HG02610 (cell line): ENCODE data around the gene RHAG.
"Not testable (repeated sequence)": the region's sequence is repeated elsewhere in the genome, so short reads cannot be mapped to it uniquely, and the experiment has no call there.

Experiments
- ATAC-seq: cut with Tn5 transposase; IDR thresholded peaks from one replicate; pipeline ENCODE4 v1.9.1; 2021; ENCODE audit warnings: mild to moderate bottlenecking, moderate library complexity; ENCODE audit not compliant: unreplicated experiment

Gene RHAG

DNA sequence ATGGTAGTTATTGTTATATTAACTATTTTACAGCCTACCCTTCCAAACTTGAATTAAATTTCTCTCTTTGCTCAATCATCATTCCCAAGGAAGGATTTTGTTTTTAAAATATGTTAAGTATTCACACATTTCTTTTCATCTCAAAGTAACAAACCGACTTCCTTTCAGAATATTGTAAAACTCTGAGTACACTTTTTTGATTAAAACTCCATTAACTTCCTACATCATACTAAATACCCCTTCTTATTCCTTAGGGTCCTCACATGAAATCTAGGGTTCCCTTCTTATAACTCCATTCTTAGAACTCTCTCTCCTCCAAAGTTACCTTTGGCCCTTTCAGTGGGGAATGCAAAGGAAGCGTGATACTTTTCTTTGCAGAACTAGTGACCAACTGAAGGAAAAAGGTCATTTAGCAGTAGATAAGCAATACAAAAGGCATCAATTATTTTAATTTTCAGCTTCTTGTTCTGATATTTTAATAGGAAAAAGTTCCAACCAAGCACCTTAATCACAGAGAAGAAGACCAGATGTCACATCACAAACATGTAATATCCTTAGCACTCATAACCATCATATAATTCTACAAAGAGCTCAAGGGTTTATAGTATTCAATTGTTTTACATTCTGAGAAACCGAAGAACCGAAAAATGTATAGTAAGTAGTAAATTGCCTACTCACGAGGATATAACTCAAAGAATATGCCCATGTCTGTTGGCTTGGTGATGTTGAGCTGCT lies 494 bp downstream of the RHAG start:
- ATAC-seq = no peak

DNA sequence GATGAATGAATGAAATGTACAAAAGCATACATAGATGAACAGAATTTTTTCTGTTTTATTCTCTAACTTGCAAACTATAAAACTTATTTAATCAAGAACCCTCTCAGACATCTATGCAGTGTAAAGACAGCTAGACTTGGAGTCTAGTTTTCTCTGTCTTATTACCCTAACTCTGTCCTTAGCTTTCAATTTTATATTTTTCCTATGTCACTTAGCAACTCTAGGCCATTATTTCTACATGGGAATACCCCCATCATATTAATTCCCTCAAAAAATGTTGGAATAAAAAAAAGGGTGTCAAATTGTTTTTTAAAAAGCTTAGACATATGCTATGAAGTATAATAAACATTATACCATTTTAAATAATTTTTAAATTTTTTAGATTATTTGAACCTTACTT lies 1.2 kb downstream of the RHAG start:
- ATAC-seq = no peak

DNA sequence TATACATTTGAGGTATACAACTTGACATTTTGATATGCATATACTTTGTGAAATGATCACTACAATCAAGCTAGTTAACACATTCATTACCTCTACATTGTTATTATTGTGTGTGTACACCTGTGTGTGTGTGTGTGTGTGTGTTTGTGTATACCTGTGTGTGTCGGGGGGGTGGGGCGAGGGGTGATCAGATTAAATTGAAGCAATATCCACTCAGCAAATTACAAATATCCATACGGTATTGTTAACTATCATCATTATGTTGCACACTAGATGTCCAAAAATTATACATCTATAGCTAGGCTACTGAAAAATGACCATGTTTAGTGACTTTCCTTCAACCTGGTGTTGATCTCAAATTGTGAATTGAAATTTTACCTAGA lies 1.8 kb downstream of the RHAG start:
- ATAC-seq = no peak

DNA sequence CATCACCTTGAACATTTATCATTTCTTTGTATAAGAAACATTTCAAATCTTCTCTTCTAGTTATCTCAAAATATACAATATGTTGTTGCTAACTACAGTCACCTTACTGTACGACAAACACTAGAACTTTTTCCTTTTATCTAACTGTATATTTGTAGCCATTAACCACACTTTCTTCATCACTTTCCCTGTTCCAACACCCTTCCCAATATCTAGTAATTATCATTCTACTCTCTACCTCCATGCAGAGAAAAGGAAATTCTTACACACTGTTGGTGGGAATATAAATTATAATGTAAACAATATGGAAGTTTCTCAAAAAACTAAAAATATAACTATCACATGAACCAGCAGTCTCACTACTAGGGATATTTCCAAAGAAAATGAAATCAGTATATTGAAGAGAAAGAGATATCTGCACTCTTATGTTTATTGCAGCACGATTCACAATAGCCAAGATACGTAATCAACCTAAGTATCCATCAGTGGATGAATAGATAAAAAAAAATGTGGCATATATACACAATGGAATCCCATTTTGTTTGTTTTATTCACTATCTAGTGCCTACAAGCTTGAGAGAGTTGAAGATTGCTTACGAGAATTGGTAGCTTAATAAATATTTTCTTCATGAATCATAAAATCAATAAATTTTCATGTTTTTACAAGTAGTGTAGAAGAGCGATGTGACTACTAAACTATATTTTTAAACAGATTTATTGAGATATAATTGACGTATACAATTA lies 2.4 kb downstream of the RHAG start:
- no peak for ATAC-seq

DNA sequence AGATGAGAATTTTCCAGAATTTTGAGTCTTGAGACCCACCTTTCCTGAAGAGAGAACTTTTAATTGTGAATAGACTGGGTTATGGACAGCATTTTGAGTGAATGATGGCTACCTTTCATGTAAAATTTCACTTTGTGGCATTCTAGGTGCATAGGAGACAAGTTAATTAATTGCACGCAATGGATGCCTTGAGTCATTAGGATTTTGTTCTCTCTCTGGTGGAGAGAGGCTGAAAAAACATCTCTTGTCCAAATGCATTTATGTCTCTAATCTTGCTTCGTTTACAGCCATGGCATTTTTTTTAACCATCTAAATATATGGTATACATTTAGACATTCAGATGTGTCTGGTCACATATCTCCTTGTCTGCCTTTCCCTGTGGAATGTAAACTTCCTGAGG lies 3.1 kb downstream of the RHAG start:
- no peak for ATAC-seq

DNA sequence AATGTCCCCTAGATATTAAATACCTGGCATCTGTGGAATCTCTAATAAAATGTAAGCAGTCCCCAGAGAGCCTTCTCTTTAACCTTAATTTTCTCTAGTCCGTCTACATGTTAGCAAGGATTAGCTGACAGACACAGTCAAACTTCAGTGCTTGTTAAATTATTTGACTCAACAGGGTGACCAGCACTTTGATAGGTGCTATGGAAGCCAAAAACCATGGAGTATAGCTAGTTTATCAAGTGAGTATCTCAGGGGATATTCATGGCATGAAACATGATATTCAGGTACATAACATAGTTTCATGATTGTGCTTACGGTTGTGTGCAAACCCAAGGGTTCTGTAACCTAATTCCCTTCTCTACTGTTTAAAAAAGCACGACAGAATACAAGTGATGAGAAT lies 3.9 kb downstream of the RHAG start:
- ATAC-seq = no peak

DNA sequence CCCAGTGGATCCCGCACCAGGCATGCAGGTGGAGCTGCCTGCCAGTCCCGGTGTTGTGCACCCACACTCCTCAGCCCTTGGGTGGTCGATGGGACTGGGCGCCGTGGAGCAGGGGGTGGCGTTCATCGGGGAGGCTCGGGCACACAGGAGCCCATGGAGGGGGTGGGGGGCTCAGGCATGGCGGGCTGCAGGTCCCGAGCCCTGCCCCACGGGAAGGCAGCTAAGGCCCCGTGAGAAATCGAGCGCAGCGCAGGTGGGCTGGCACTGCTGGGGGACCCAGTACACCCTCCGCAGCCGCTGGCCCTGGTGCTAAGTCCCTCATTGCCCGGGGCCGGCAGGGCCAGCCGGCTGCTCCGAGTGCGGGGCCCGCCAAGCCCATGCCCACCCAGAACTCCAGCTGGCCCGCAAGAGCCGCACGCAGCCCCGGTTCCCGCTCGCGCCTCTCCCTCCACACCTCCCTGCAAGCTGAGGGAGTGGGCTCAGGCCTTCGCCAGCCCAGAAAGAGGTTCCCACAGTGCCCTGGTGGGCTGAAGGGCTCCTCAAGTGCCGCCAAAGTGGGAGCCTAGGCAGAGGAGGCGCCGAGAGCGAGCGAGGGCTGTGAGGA lies 7.1 kb downstream of the RHAG start:
- ATAC-seq = not testable (repeated sequence)

DNA sequence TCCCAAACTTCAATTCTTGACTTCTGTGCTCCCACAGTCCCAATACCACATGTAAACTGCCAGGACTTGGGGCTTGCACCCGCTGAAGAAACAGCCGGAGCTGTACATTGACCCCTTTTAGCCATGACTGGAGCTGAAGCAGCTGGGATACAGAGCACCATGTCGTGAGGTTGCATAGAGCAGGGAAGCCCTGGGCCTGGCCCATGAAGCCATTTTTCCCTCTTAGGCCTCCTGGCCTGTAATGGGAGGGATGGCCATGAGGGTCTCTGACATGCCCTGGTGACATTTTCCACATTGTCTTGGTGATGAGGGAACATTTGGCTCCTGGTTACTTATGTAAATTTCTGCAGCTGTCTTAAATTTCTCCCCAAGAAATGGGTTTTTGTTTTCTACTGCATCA lies 9.8 kb downstream of the RHAG start:
- ATAC-seq = no peak

DNA sequence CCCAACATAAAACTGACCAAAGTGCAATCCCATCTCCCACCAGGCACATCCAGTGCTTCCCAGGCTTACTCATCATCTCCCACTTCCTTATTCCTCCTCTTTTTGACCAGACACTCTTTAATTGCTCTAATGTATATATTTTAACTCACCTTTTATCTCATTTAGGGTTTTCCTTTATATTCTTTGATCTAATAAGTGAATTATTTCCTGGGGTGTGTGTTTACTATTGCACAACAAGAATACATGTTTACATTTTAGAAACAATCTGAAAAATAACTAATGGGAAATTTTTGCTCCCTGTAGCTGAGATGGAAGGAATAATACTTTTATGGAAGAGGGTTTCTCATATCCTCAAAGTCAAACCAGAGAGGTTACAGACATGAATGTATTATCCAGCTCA lies 18.4 kb downstream of the RHAG start:
- ATAC-seq = no peak

DNA sequence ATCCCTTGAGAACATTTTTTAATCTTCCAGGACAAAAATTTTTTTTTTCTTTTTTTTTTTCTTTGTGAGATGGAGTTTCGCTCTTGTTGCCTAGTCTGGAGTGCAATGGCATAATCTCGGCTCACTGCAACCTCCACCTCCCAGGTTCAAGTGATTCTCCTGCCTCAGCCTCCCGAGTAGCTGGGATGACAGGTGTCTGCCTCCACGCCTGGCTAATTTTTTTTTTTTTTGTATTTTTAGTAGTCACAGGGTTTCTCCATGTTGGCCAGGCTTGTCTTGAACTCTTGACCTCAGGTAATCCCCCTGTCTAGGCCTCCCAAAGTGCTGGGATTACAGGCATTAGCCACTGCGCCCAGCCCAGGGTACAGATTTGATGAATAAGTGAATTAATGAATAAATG lies 22.5 kb downstream of the RHAG start:
- ATAC-seq = not testable (repeated sequence)

DNA sequence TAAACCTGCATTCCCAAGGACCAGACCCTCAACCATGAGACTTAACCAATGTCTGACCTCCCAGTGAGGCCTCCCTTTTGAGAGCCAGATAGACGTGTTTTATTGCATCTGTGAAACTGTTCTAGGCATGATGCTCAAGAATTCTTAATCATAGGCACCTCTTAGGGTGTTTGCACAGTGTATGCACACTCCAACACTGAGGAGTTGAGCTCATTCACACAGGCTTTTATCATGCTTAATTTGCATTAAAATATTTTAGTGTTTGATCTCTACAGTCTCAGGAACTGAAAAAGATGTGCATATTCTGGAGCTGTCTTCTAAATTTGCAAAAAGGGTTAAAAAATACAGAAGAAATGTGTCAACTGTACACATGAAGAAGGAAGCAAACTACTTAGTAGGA lies 27.4 kb downstream of the RHAG start:
- no peak for ATAC-seq

DNA sequence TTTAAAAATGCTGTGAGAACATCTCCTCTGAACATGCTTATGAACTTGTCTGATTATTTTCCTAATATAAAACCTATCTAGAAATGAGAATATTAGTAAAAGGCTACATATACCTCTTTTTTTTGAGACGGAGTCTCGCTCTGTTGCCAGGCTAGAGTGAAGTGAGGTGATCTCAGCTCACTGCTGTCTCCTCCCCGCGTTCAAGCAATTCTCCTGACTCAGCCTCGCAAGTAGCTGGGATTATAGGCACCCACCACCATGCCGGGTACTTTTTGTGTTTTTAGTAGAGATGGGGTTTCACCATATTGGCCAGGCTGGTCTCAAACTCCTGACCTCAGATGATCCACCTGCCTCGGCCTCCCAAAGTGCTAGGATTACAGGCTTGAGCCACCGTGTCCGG lies 28.4 kb downstream of the RHAG start:
- not testable (repeated sequence) for ATAC-seq

DNA sequence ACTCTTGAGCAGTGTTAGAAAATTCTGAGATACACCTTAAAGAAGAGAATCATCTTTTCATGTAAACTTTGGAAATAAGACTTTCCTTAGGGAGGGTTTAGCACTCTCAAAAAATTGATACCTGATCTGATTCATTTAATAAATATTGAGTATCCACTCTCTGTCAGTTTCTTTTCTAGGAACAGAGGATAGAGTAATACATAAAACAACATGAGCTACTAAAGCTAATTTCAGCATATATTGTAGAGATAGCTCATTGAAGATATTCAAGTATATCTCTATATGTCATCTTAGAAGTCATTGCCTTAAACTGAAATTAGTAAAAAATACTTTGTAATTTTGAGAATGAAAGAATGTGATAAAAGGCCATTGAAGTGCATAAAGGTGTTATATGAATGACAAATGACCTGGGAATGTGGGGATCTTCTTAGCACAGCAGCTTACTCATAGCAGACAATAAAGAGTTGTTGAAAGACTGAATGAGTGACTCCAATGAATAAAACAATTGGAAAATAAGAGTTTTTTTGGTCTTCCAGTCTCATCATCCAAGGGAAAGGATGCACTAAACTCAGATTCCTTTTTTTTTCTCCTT lies 29.2 kb downstream of the RHAG start:
- no peak for ATAC-seq

DNA sequence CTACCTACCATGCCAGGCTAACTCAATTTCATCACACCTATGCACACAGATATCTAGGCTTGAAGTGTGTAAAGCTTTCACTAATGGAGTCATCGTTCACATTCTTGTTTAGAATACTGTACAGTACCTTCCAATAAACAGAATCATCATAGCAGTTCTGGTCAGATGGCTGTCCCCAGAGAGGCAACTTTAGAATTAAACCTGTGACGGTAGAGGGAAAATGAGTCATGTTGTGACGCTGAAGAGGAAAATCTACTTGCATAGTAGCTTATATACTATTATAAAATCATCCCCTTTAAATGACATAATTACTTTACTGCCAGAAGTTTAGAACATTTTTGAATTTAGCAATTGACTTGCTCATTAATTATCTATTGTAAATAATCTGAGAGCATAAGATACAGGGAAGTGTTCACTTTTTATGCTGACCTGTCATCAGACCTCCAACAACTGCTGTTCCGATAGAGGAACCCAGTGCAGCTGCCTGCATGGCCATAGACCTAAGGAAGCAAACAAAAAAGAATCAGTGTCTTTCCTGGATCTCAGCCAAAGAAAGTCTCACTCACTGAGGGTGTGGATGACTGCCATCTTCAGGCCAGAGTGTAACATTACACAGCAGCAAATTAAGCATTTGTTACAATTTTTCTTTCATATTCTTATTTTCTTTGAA lies 29.8 kb downstream of the RHAG start:
- ATAC-seq = peak; percentile 90

DNA sequence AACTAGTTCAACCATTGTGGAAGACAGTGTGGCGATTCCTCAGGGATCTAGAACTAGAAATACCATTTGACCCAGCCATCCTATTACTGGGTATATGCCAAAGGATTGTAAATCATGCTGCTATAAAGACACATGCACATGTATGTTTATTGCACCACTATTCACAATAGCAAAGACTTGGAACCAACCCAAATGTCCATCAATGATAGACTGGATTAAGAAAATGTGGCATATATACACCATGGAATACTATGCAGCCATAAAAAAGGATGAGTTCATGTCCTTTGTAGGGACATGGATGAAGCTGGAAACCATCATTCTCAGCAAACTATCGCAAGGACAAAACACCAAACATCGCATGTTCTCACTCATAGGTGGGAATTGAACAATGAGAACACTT lies 32.6 kb downstream of the RHAG start:
- ATAC-seq = not testable (repeated sequence)

DNA sequence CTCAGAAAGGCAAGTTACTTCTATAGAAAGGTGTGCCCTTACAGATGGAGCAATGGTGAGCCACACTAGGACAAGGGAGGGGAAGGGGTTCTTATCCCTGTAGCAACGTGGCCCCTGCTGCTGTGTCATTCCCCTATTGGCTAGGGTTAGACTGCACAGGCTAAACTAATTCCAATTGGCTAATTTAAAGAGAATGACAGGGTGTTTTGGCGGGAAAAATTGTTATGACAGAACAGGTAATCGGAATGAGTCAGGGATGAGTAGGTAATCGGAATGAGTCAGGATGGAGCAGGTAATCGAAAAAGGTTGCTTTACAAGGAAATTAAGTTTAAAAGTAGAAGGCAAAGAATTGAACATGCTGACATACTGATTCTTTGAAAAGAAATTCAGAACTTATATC lies 49.4 kb downstream of the RHAG start:
- ATAC-seq = not testable (repeated sequence)

DNA sequence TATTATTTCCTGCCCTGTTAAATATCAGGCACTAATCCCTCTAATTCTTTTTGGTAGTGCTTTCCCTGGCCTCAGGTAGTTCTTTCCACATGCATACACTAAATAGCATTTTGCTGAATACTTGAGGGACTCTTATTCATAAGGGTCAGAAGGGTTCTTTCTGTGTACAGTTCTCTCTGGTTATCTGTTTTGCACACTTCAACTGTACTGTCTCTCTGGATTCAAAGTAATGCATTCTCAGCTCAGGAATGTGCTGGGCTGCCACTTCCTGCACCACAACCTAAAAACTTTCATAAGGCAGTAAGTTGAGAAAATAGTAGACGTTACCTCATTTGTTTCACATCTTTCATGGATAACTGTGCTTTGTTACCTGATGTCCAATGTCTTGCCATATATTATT lies 54.1 kb downstream of the RHAG start:
- no peak for ATAC-seq

DNA sequence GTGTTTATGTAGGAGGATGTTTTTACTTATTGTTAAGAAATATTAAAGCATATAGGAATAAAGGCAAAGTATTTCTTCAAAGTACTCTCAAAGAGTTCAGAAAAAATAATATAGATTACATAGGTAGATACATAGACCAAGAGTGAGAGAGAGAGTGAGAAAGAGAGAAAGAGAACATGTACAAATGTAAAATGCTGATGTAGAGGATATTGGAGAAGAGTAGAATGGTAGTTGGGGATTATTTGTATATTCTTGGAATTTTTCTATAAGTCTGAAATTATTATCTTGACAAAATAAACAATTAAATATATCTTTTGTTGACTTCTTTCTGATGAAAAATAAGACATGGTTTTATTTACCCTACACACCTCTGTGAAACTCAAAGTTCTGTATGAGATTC lies 57.0 kb downstream of the RHAG start:
- ATAC-seq = no peak

DNA sequence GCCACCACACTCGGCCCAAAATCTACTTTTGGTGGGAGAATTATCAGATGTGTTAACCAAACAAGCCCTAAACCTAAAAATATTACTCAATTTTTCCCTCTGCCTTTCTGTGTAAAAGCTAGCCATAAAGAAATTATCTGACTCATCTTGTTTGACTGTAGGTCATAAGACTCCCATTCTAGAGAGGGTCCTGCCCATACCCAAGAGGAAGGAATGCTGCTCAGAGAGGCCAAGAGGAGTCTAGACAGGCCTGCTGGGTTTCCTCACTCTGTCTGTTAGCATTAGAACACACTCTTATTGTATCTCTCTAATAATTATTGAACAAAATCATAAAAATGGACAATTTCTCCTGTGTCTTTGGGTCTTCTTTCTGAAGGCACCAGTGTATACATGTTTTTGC lies 60.0 kb downstream of the RHAG start:
- ATAC-seq = no peak

DNA sequence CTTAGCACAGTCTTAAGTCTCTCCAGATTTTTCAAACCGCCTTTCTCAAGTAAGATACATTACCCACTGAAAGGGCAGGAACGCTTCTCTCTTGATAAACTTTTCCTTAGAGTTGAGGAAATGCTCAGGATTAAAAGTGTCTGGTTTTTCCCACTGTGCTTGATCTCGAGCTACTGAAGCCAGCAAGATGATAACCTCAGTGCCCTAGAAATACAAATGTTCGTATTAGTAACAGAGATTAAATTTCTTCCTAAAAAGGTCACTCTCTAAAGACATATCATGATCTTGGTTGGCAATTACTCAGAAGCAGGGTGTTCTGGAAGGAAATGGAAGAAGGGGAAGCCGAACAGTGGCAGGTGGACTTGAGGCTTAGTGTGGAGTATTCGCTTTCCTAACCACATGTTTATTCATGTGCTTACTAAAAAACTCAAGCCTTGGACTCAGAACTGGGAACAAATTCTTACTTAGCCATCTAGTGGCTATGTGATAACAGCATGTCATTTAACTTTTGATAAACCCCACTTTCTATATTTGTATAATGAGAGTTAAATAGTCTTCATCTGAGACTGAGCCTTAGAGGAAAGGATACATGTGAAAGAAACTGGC lies 66.1 kb downstream of the RHAG start:
- no peak for ATAC-seq

DNA sequence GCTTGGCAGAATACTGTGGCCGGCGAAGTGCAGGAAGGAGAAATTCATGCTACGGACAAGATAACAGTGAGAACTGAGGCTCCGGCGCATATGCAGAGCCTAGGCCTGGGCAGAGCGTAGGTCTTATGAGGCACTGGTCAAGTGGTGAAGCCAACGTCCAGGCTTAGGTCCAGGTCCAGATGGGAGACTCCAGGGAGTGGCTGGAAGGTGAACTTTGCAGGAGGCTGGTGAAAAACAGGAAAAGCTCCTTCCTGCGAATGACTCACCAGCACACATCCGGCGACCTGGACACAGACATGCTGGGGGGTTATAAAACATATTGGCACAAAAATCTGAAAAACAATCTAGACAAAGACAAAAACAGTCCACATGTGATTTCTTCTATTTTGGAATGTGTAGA lies 70.8 kb downstream of the RHAG start:
- no peak for ATAC-seq
